PC-9 (cell line): ENCODE results near the gene TOX2. TPM values are rescaled to one million over a fixed set of nuclear protein-coding genes. Genes with fewer than 3 reads are reported as not detected.

Experiments
- BruUV-seq: library from RNA; stranded (reverse); fragments of 400-500 nt; replicated peaks from 2 replicates; lab custom pipeline; 2021; lab: Mats Ljungman, UMichigan
- CTCF ChIA-PET: fragments of 300-600 bp; sonication (Branson Sonifier 250); formaldehyde crosslinking; loops from one replicate; lab custom pipeline; 2022; ENCODE audit warnings: antibody characterized with exemption; lab: Charles Lee
- POLR2A ChIA-PET: fragments of 300-600 bp; sonication (Branson Sonifier 250); formaldehyde crosslinking; loops from one replicate; lab custom pipeline; 2022; ENCODE audit warnings: antibody characterized with exemption; ENCODE audit not compliant: unreplicated experiment; lab: Charles Lee
- DNase-seq, 2 experiments: peaks; one replicate each; pipeline versions ENCODE4 v3.0.0 to v3.0.0-alpha.2; 2015 to 2022; ENCODE audit warnings: mixed read lengths in 1 of 2
- H2AFZ ChIP-seq: fragments of 200-600 bp; sonication (generic); 2 replicates; pipeline ENCODE4 v1.8.1; 2017; ENCODE audit warnings: antibody characterized with exemption
- H3F3A ChIP-seq: fragments of 200-600 bp; sonication (generic); 2 replicates; pipeline ENCODE4 v1.8.1; 2017; ENCODE audit warnings: antibody characterized with exemption, mild to moderate bottlenecking, low read depth; ENCODE audit not compliant: insufficient read depth
- H3K27ac ChIP-seq: fragments of 200-600 bp; sonication (generic); 2 replicates; pipeline ENCODE4 v1.6.1; 2016; ENCODE audit warnings: mixed run types
- H3K27me3 ChIP-seq: fragments of 200-600 bp; sonication (generic); 2 replicates; pipeline ENCODE4 v1.6.1; 2016; ENCODE audit warnings: low read depth, mixed run types; ENCODE audit not compliant: insufficient read depth
- H3K36me3 ChIP-seq: fragments of 200-600 bp; sonication (generic); 2 replicates; pipeline ENCODE4 v1.6.1; 2016; ENCODE audit warnings: low read depth, mixed run types
- H3K4me1 ChIP-seq: fragments of 200-600 bp; sonication (generic); replicated peaks from 2 replicates; pipeline ENCODE4 v1.6.1; 2016; ENCODE audit warnings: mixed run types; ENCODE audit not compliant: insufficient read depth
- H3K4me2 ChIP-seq: fragments of 200-600 bp; sonication (generic); 2 replicates; pipeline ENCODE4 v1.6.1; 2017; ENCODE audit warnings: mixed run types
- H3K4me3 ChIP-seq: fragments of 200-600 bp; sonication (generic); 2 replicates; pipeline ENCODE4 v1.6.1; 2016; ENCODE audit warnings: mixed run types
- H3K79me2 ChIP-seq: fragments of 200-600 bp; sonication (generic); 2 replicates; pipeline ENCODE4 v1.6.1; 2017; ENCODE audit warnings: low read depth, mixed run types
- H3K9me2 ChIP-seq: fragments of 200-600 bp; sonication (generic); 2 replicates; pipeline ENCODE4 v1.8.1; 2017; ENCODE audit warnings: mild to moderate bottlenecking; ENCODE audit not compliant: insufficient read depth
- H3K9me3 ChIP-seq: fragments of 200-600 bp; sonication (generic); 2 replicates; pipeline ENCODE4 v1.8.1; 2016; ENCODE audit warnings: low read depth; ENCODE audit not compliant: insufficient read depth
- H4K20me1 ChIP-seq: fragments of 200-600 bp; sonication (generic); 2 replicates; pipeline ENCODE4 v1.8.1; 2017; ENCODE audit not compliant: insufficient read depth
- EZH2 ChIP-seq: fragments of 200-600 bp; sonication (generic); IDR thresholded peaks from 2 replicates; pipeline ENCODE4 v1.8.0; 2017; ENCODE audit warnings: antibody characterized with exemption, low read depth
- intact Hi-C: fragments of 100-400 bp; cut with micrococcal nuclease; formaldehyde crosslinking; loops from one replicate; pipeline ENCODE4 v1.10.0; 2022; ENCODE audit not compliant: unreplicated experiment
- total RNA-seq: library from RNA; stranded (reverse); gene quantifications from 2 replicates; pipeline ENCODE4 v1.2.3, GENCODE V29; 2021
- TF ChIP-seq, protein P1 (sequence below): fragments of 200-600 bp; sonication (generic); conservative IDR thresholded peaks from 2 replicates; pipeline ENCODE4 v1.6.1; 2017; ENCODE audit warnings: mixed run types, antibody characterized with exemption, mild to moderate bottlenecking, moderate library complexity

TOX2 gene
- total RNA-seq, 1 experiment from 2014 or later = 30.1 TPM

- Histone ChIP-seq H3K79me2 (peaks cover 96% of the 10 kb centered on the region), H3K4me3 (no peak overlapping the region), H3K4me1 (peaks cover 45% of the 10 kb centered on the region), H3K27ac (no peak overlapping the region), H3K27me3 (no peaks in the 10 kb centered on the region), H3K9me2 (no peaks in the 10 kb centered on the region), H3F3A (peaks cover 4% of the 10 kb centered on the region; the same call in 1 of the 2 replicates), H4K20me1 (peaks cover 49% of the 10 kb centered on the region), H3K4me2 (peak overlapping the region; percentile 27), H2AFZ (no peak overlapping the region), H3K36me3 (peaks cover 7% of the 10 kb centered on the region; the same call in 1 of the 2 replicates), H3K9me3 (no peaks in the 10 kb centered on the region)
- BruUV-seq = no TSS peak
- no peak for DNase-seq
- CTCF ChIA-PET = no interaction called here
- POLR2A ChIA-PET = interaction anchor here (0.6 to 0.9 kb wide), 2 partner anchors 14 to 158 kb away, joined by 4 to 7 read pairs; no protein-coding TSS in a partner anchor
- TF ChIP-seq, protein P1, sequence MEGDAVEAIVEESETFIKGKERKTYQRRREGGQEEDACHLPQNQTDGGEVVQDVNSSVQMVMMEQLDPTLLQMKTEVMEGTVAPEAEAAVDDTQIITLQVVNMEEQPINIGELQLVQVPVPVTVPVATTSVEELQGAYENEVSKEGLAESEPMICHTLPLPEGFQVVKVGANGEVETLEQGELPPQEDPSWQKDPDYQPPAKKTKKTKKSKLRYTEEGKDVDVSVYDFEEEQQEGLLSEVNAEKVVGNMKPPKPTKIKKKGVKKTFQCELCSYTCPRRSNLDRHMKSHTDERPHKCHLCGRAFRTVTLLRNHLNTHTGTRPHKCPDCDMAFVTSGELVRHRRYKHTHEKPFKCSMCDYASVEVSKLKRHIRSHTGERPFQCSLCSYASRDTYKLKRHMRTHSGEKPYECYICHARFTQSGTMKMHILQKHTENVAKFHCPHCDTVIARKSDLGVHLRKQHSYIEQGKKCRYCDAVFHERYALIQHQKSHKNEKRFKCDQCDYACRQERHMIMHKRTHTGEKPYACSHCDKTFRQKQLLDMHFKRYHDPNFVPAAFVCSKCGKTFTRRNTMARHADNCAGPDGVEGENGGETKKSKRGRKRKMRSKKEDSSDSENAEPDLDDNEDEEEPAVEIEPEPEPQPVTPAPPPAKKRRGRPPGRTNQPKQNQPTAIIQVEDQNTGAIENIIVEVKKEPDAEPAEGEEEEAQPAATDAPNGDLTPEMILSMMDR = no peak; the same call in 1 of the 2 replicates
- no peak for TF ChIP-seq EZH2
- intact Hi-C loops = no loop called here
Observed at GRCh38 chr20:43925801-43926200, 11.1 kb downstream of the TOX2 start.

- H3K27me3 ChIP-seq = no peaks in the 10 kb centered on the region
Observed at GRCh38 chr20:43926287-43927050, 11.8 kb downstream of the TOX2 start.

GRCh38 chr20:43931976-43932375 lies 17.3 kb downstream of the TOX2 start:
- Histone ChIP-seq H3K4me3 (no peak overlapping the region), H3K27ac (no peak overlapping the region), H3K36me3 (0 out of 2 replicates have a peak, but pooled peaks cover 2% of the 10 kb centered on the region), H3K4me2 (no peak overlapping the region), H3K4me1 (peaks cover 13% of the 10 kb centered on the region), H3K27me3 (no peaks in the 10 kb centered on the region), H4K20me1 (0 out of 2 replicates have a peak, but pooled peaks cover 18% of the 10 kb centered on the region), H3F3A (peaks cover 7% of the 10 kb centered on the region; the same call in 1 of the 2 replicates), H2AFZ (no peak overlapping the region), H3K79me2 (peaks cover 94% of the 10 kb centered on the region), H3K9me3 (no peaks in the 10 kb centered on the region), H3K9me2 (no peaks in the 10 kb centered on the region)
- ChIA-PET CTCF (no interaction called here), POLR2A (no interaction called here)
- TF ChIP-seq, protein P1 = no peak
- no peak for TF ChIP-seq EZH2
- no TSS peak for BruUV-seq
- DNase-seq = no peak
- intact Hi-C loops = no loop called here

More at GRCh38 chr20:43926287-43927050, 11.8 kb downstream of the TOX2 start:
- no peak for DNase-seq
- H3K9me3 ChIP-seq = no peaks in the 10 kb centered on the region
- intact Hi-C loops = no loop called here
- no peak overlapping the region for H3K27ac ChIP-seq
- POLR2A ChIA-PET = interaction anchor here (0.6 to 0.9 kb wide), 3 partner anchors 13 to 356 kb away, joined by 3 to 7 read pairs (median 4); no protein-coding TSS in a partner anchor
- no TSS peak for BruUV-seq
- H3K4me1 ChIP-seq = peaks cover 45% of the 10 kb centered on the region
- TF ChIP-seq, protein P1 = no peak
- TF ChIP-seq EZH2 = no peak
- no peak overlapping the region for H3K4me3 ChIP-seq
- H2AFZ ChIP-seq = no peak overlapping the region
- no peak overlapping the region; the same call in 1 of the 2 replicates for H3K4me2 ChIP-seq
- H3K9me2 ChIP-seq = no peaks in the 10 kb centered on the region
- H4K20me1 ChIP-seq = peaks cover 45% of the 10 kb centered on the region
- H3K36me3 ChIP-seq = peaks cover 7% of the 10 kb centered on the region; the same call in 1 of the 2 replicates
- no peaks in the 10 kb centered on the region for H3F3A ChIP-seq
- CTCF ChIA-PET = no interaction called here
- H3K79me2 ChIP-seq = peaks cover 96% of the 10 kb centered on the region
